GM18519 (cell line): ENCODE data around the gene MSANTD1.

Experiments used
- ATAC-seq: cut with Tn5 transposase; IDR thresholded peaks from one replicate; pipeline ENCODE4 v1.9.1; 2021; ENCODE audit warnings: mild to moderate bottlenecking, moderate library complexity; ENCODE audit not compliant: unreplicated experiment, low FRiP score

MSANTD1 gene

GRCh38 chr4:3248811-3249661 lies at the start of gene MSANTD1:
TSS of gene MSANTD1 (plus strand) at chr4:3249159. CDS start at chr4:3249223, 64 bp downstream.
- no peak for ATAC-seq

GRCh38 chr4:3199653-3200422 lies 49.1 kb upstream of the MSANTD1 start:
- ATAC-seq, result no peak

GRCh38 chr4:3200423-3201090 lies 48.4 kb upstream of the MSANTD1 start:
- no peak for ATAC-seq

- no peak for ATAC-seq
Measured at GRCh38 chr4:3201718-3202702, 46.9 kb upstream of the MSANTD1 start.

GRCh38 chr4:3202836-3203820 lies 45.8 kb upstream of the MSANTD1 start:
- ATAC-seq, result no peak

- ATAC-seq, result no peak
Measured at GRCh38 chr4:3203971-3204431, 45.0 kb upstream of the MSANTD1 start.

- no peak for ATAC-seq
Measured at GRCh38 chr4:3205995-3206394, 43.0 kb upstream of the MSANTD1 start.

GRCh38 chr4:3206439-3207100 lies 42.4 kb upstream of the MSANTD1 start:
- ATAC-seq, result no peak

GRCh38 chr4:3207531-3208037 lies 41.4 kb upstream of the MSANTD1 start:
- ATAC-seq, result no peak

GRCh38 chr4:3208826-3209225 lies 40.1 kb upstream of the MSANTD1 start:
- no peak for ATAC-seq

GRCh38 chr4:3209551-3210325 lies 39.2 kb upstream of the MSANTD1 start:
- no peak for ATAC-seq

- no peak for ATAC-seq
Measured at GRCh38 chr4:3210467-3210866, 38.5 kb upstream of the MSANTD1 start.

GRCh38 chr4:3211866-3212265 lies 37.1 kb upstream of the MSANTD1 start:
- no peak for ATAC-seq

- no peak for ATAC-seq
Measured at GRCh38 chr4:3212391-3213105, 36.4 kb upstream of the MSANTD1 start.

GRCh38 chr4:3213106-3213425 lies 35.9 kb upstream of the MSANTD1 start:
- no peak for ATAC-seq

- ATAC-seq, result no peak
Measured at GRCh38 chr4:3213661-3214250, 35.2 kb upstream of the MSANTD1 start.
